Tibial nerve (tissue), 4 donors: ENCODE data around the gene CLCN2. TPM values are rescaled to one million over a fixed set of nuclear protein-coding genes. Genes with fewer than 3 reads are reported as not detected.
"Not testable (repeated sequence)": the region's sequence is repeated elsewhere in the genome, so short reads cannot be mapped to it uniquely, and the experiment has no call there.

Experiments used
- DNase-seq, 2 donors: peaks; one replicate each; pipeline ENCODE4 v3.0.0-alpha.2; 2019; ENCODE audit warnings: low spot score in 2 of 2
- H3K27ac ChIP-seq, 4 donors: fragments of 200-600 bp; sonication (generic) in 3 of 4; one replicate each; pipeline ENCODE4 v1.5.1; 2017 to 2019; ENCODE audit warnings: mild to moderate bottlenecking in 1 of 4
- H3K27me3 ChIP-seq, 2 donors: fragments of 200-600 bp; sonication (generic) in 1 of 2; one replicate each; pipeline versions ENCODE4 v1.5.1 to v1.6.0; 2017 to 2019
- H3K36me3 ChIP-seq, 3 donors: fragments of 200-600 bp; sonication (generic); one replicate each; pipeline ENCODE4 v1.5.1; 2018 to 2019
- H3K4me1 ChIP-seq, 4 donors: fragments of 200-600 bp; sonication (generic) in 3 of 4; one replicate each; pipeline ENCODE4 v1.5.1; 2017 to 2019
- H3K4me3 ChIP-seq, 4 donors: fragments of 200-600 bp; sonication (generic) in 3 of 4; one replicate each; pipeline ENCODE4 v1.5.1; 2017 to 2019; ENCODE audit warnings: mild to moderate bottlenecking in 1 of 4, moderate library complexity in 1 of 4
- H3K9me3 ChIP-seq, 4 donors: fragments of 200-600 bp; sonication (generic) in 3 of 4; one replicate each; pipeline ENCODE4 v1.5.1; 2017 to 2019
- CTCF ChIP-seq, 5 experiments: fragments of 200-600 bp in 3 of 5; fragments of 450-650 bp in 2 of 5; sonication (generic) in 3 of 5; IDR thresholded peaks; one replicate each; pipeline ENCODE4 v1.5.1; 2016 to 2019; ENCODE audit warnings: antibody characterized with exemption in 5 of 5, mild to moderate bottlenecking in 3 of 5, moderate library complexity in 2 of 5
- EP300 ChIP-seq, 2 donors: sonication (generic); formaldehyde crosslinking; IDR thresholded peaks; one replicate each; pipeline ENCODE4 v1.6.1; 2017; ENCODE audit warnings: antibody characterized with exemption in 2 of 2, mild to moderate bottlenecking in 1 of 2
- POLR2A ChIP-seq, 2 donors: fragments of 450-650 bp; IDR thresholded peaks; one replicate each; pipeline ENCODE4 v1.6.1; 2017; ENCODE audit warnings: antibody characterized with exemption in 2 of 2, mild to moderate bottlenecking in 2 of 2, moderate library complexity in 2 of 2
- WGBS, 2 donors: methylation state at CpG; one replicate each; pipeline ENCODE4 v1.1.5; 2018; 5-methylcytosine and 5-hydroxymethylcytosine counted together
- total RNA-seq, 4 donors: library from RNA; depleted of rRNA; stranded (reverse); fragments of >200 nt; gene quantifications; one replicate each; pipeline ENCODE4 v1.1.0, GENCODE V29; 2016

Gene CLCN2
- total RNA-seq, 4 donors from 2014 or later, result 51.3 to 86.3 (median 54.9) TPM

- H3K4me1 ChIP-seq, result peaks cover 0 to 34% (median 7%) of the 10 kb centered on the region in 4 donors
These were observed 15.9 kb downstream of the CLCN2 start for GRCh38 chr3:184345317-184346144.

GRCh38 chr3:184344579-184345316, 16.7 kb downstream of the CLCN2 start:
- peak overlapping the region; percentile 51 to 92 (median 69) for H3K27ac ChIP-seq
- 56 to 78% methylated on average over 16 to 17 of the region's 24 CpGs for WGBS, 2 donors
- no peak overlapping the region for H3K4me3 ChIP-seq

More at GRCh38 chr3:184345317-184346144, 15.9 kb downstream of the CLCN2 start:
- DNase-seq, result peak in 1 of 2 donors; percentile 58
- H3K4me3 ChIP-seq, result no peak overlapping the region
- peaks cover 0 to 57% (median 0%) of the 10 kb centered on the region in 3 donors for H3K36me3 ChIP-seq
- 38 to 39% methylated on average over 14 of the region's 14 CpGs for WGBS, 2 donors
- no peaks in the 10 kb centered on the region for H3K27me3 ChIP-seq
- TF ChIP-seq POLR2A (IDR thresholded peaks at IDR 0.05), result peak in 1 of 2 donors; percentile 43
- peak; percentile 23 to 61 (median 39) for TF ChIP-seq CTCF (IDR thresholded peaks at IDR 0.05)
- TF ChIP-seq EP300 (IDR thresholded peaks at IDR 0.05), result peak; percentile 10 to 84
- H3K27ac ChIP-seq, result peak overlapping the region; percentile 51 to 92 (median 69)
- H3K9me3 ChIP-seq, result no peaks in the 10 kb centered on the region

GRCh38 chr3:184343200-184343876, 18.1 kb downstream of the CLCN2 start:
- Histone ChIP-seq H3K27me3 (no peaks in the 10 kb centered on the region), H3K4me3 (no peak overlapping the region), H3K9me3 (no peaks in the 10 kb centered on the region), H3K27ac (peak overlapping the region in 1 of 4 donors; percentile 2), H3K4me1 (peaks cover 0 to 39% (median 16%) of the 10 kb centered on the region in 4 donors), H3K36me3 (peaks cover 0 to 57% (median 0%) of the 10 kb centered on the region in 3 donors)
- DNase-seq, result no peak
- no peak for TF ChIP-seq POLR2A (IDR thresholded peaks at IDR 0.05)
- TF ChIP-seq CTCF (IDR thresholded peaks at IDR 0.05), result no peak
- no peak for TF ChIP-seq EP300 (IDR thresholded peaks at IDR 0.05)
- 52 to 53% methylated on average over 5 of the region's 5 CpGs for WGBS, 2 donors

More at GRCh38 chr3:184344579-184345316, 16.7 kb downstream of the CLCN2 start:
- DNase-seq, result no peak
- Histone ChIP-seq H3K36me3 (peaks cover 0 to 57% (median 0%) of the 10 kb centered on the region in 3 donors), H3K4me1 (peaks cover 0 to 27% (median 7%) of the 10 kb centered on the region in 4 donors), H3K9me3 (no peaks in the 10 kb centered on the region), H3K27me3 (no peaks in the 10 kb centered on the region)
- no peak for TF ChIP-seq CTCF (IDR thresholded peaks at IDR 0.05)
- TF ChIP-seq POLR2A (IDR thresholded peaks at IDR 0.05), result no peak
- TF ChIP-seq EP300 (IDR thresholded peaks at IDR 0.05), result no peak

GRCh38 chr3:184341925-184342324, 19.5 kb downstream of the CLCN2 start:
- H3K36me3 ChIP-seq, result peaks cover 0 to 52% (median 0%) of the 10 kb centered on the region in 3 donors
- no peak for TF ChIP-seq CTCF (IDR thresholded peaks at IDR 0.05)
- TF ChIP-seq EP300 (IDR thresholded peaks at IDR 0.05), result no peak
- TF ChIP-seq POLR2A (IDR thresholded peaks at IDR 0.05), result no peak

GRCh38 chr3:184339451-184340135, 21.8 kb downstream of the CLCN2 start:
- WGBS, 2 donors, result 82 to 90% methylated on average over 19 of the region's 19 CpGs
- not testable (repeated sequence) for H3K4me3 ChIP-seq, H3K9me3 ChIP-seq, H3K27me3 ChIP-seq, DNase-seq
- peaks cover 0 to 41% (median 0%) of the 10 kb centered on the region in 3 donors for H3K36me3 ChIP-seq
- peaks cover 0 to 44% (median 23%) of the 10 kb centered on the region in 4 donors for H3K4me1 ChIP-seq
- H3K27ac ChIP-seq, result peak overlapping the region in 1 of 4 donors; percentile 97

More at GRCh38 chr3:184341925-184342324, 19.5 kb downstream of the CLCN2 start:
- H3K27ac ChIP-seq, result no peak overlapping the region
- H3K4me1 ChIP-seq, result peaks cover 0 to 53% (median 28%) of the 10 kb centered on the region in 4 donors
- no peak overlapping the region for H3K4me3 ChIP-seq
- no peak for DNase-seq
- WGBS, 2 donors, result 92 to 95% methylated on average over 7 of the region's 7 CpGs
- H3K27me3 ChIP-seq, result no peaks in the 10 kb centered on the region
- H3K9me3 ChIP-seq, result no peaks in the 10 kb centered on the region
